Activated CD4-positive, alpha-beta memory T cell treated with anti-CD3 and anti-CD28 coated beads for 36 hours (primary cell): ENCODE measurements around the gene NCBP2L. TPM values are rescaled to one million over a fixed set of nuclear protein-coding genes. Genes with fewer than 3 reads are reported as not detected.

Experiments
- CTCF ChIA-PET: fragments of 350-600 bp; sonication (Branson Sonifier 250); formaldehyde crosslinking; loops from one replicate; lab custom pipeline; 2021; ENCODE audit warnings: antibody characterized with exemption, inconsistent platforms; lab: Charles Lee
- POLR2A ChIA-PET: fragments of 350-600 bp; sonication (Branson Sonifier 250); formaldehyde crosslinking; loops from one replicate; lab custom pipeline; 2021; ENCODE audit warnings: antibody characterized with exemption; lab: Charles Lee
- DNase-seq: peaks from one replicate; pipeline ENCODE4 v3.0.0-alpha.2; 2020
- H3K27ac Mint-ChIP-seq: one replicate; pipeline ENCODE4 v1.8.0; 2021; ENCODE audit warnings: mixed read lengths
- H3K27me3 Mint-ChIP-seq: one replicate; pipeline ENCODE4 v1.8.0; 2021; ENCODE audit warnings: mixed read lengths
- H3K36me3 Mint-ChIP-seq: one replicate; pipeline ENCODE4 v1.8.0; 2021; ENCODE audit warnings: mixed read lengths
- H3K4me1 Mint-ChIP-seq: one replicate; pipeline ENCODE4 v1.8.0; 2021; ENCODE audit warnings: low read depth, mixed read lengths
- H3K4me3 Mint-ChIP-seq: one replicate; pipeline ENCODE4 v1.8.0; 2021; ENCODE audit warnings: mild to moderate bottlenecking, mixed read lengths
- H3K9me3 Mint-ChIP-seq: one replicate; pipeline ENCODE4 v1.8.0; 2021; ENCODE audit warnings: mixed read lengths
- intact Hi-C: fragments of 100-400 bp; cut with micrococcal nuclease; formaldehyde crosslinking; loops from one replicate; pipeline ENCODE4 v1.15.1; 2023
- total RNA-seq, 2 experiments: library from RNA; stranded (reverse); gene quantifications; one replicate each; pipeline ENCODE4 v1.2.3, GENCODE V29; 2021

NCBP2L gene
- total RNA-seq, 2 experiments from 2014 or later, result not detected

GRCh38 chrX:107825698-107826237, 48.2 kb downstream of the NCBP2L start, which contains the start of gene MID2:
MID2 (plus strand) TSS chrX:107825866; CDS start chrX:107826427, 561 bp downstream.
- H3K36me3 Mint-ChIP-seq, result no peaks in the 10 kb centered on the region
- POLR2A ChIA-PET, result interaction anchor here (1.2 to 2.2 kb wide), 3 partner anchors 153 to 266 kb away, joined by 7 to 9 read pairs (median 9); partner anchors contain the start of genes ATG4A, PRPS1 and PSMD10
- DNase-seq, result peak; percentile 70
- H3K4me1 Mint-ChIP-seq, result peaks cover 43% of the 10 kb centered on the region
- H3K27me3 Mint-ChIP-seq, result no peaks in the 10 kb centered on the region
- H3K27ac Mint-ChIP-seq, result peak within 1 kb of the TSS; percentile 69
- intact Hi-C loops, result loop anchor here (1.0 to 5.0 kb wide), 5 partner anchors 48 to 197 kb away; partner anchors contain the start of genes NCBP2L, PRPS1 and TSC22D3
- H3K9me3 Mint-ChIP-seq, result no peaks in the 10 kb centered on the region
- CTCF ChIA-PET, result interaction anchor here (1.0 kb wide), 1 partner anchor 152 kb away, joined by 3 read pairs; no protein-coding TSS in a partner anchor
- H3K4me3 Mint-ChIP-seq, result peak within 1 kb of the TSS; percentile 75

GRCh38 chrX:107826238-107827029, 48.9 kb downstream of the NCBP2L start:
- peak; percentile 38 for DNase-seq
- H3K4me3 Mint-ChIP-seq, result peak overlapping the region; percentile 74
- no peaks in the 10 kb centered on the region for H3K36me3 Mint-ChIP-seq
- intact Hi-C loops, result loop anchor here (1.0 to 5.0 kb wide), 6 partner anchors 19 to 198 kb away; partner anchors contain the start of genes NCBP2L, PRPS1 and TSC22D3
- ChIA-PET POLR2A (interaction anchor here (1.2 to 2.2 kb wide), 3 partner anchors 153 to 265 kb away, joined by 7 to 9 read pairs (median 9); partner anchors contain the start of genes ATG4A, PRPS1 and PSMD10), CTCF (interaction anchor here (1.0 kb wide), 1 partner anchor 153 kb away, joined by 3 read pairs; no protein-coding TSS in a partner anchor)
- H3K27me3 Mint-ChIP-seq, result no peaks in the 10 kb centered on the region
- H3K4me1 Mint-ChIP-seq, result peaks cover 43% of the 10 kb centered on the region
- no peaks in the 10 kb centered on the region for H3K9me3 Mint-ChIP-seq
- peak overlapping the region; percentile 71 for H3K27ac Mint-ChIP-seq

- H3K4me3 Mint-ChIP-seq, result peak overlapping the region; percentile 74
- ChIA-PET CTCF (interaction anchor here (1.5 kb wide), 1 partner anchor 168 kb away, joined by 3 read pairs; no protein-coding TSS in a partner anchor), POLR2A (interaction anchor here (1.2 to 2.2 kb wide), 2 partner anchors 154 to 264 kb away, joined by 7 to 9 read pairs; partner anchors contain the start of genes ATG4A and PSMD10)
- H3K27me3 Mint-ChIP-seq, result no peaks in the 10 kb centered on the region
- H3K36me3 Mint-ChIP-seq, result no peaks in the 10 kb centered on the region
- H3K9me3 Mint-ChIP-seq, result no peaks in the 10 kb centered on the region
- intact Hi-C loops, result loop anchor here (1.0 to 5.0 kb wide), 5 partner anchors 18 to 195 kb away; partner anchors contain the start of genes NCBP2L and TSC22D3
- peaks cover 43% of the 10 kb centered on the region for H3K4me1 Mint-ChIP-seq
- peak overlapping the region; percentile 71 for H3K27ac Mint-ChIP-seq
- no peak for DNase-seq
Observed at GRCh38 chrX:107827030-107827831, 49.7 kb downstream of the NCBP2L start.

- no peaks in the 10 kb centered on the region for H3K27me3 Mint-ChIP-seq
- peak; percentile 38 for DNase-seq
- peak overlapping the region; percentile 58 for H3K27ac Mint-ChIP-seq
- peak overlapping the region; percentile 74 for H3K4me3 Mint-ChIP-seq
- H3K4me1 Mint-ChIP-seq, result peaks cover 43% of the 10 kb centered on the region
- POLR2A ChIA-PET, result no interaction called here
- intact Hi-C loops, result loop anchor here (1.0 to 5.0 kb wide), 5 partner anchors 17 to 194 kb away; partner anchors contain the start of genes NCBP2L and TSC22D3
- H3K9me3 Mint-ChIP-seq, result no peaks in the 10 kb centered on the region
- CTCF ChIA-PET, result interaction anchor here (1.5 kb wide), 1 partner anchor 168 kb away, joined by 3 read pairs; no protein-coding TSS in a partner anchor
- no peaks in the 10 kb centered on the region for H3K36me3 Mint-ChIP-seq
Observed at GRCh38 chrX:107827852-107828251, 50.3 kb downstream of the NCBP2L start.

- peaks cover 1% of the 10 kb centered on the region for H3K36me3 Mint-ChIP-seq
- DNase-seq, result no peak
- H3K4me1 Mint-ChIP-seq, result peaks cover 32% of the 10 kb centered on the region
- POLR2A ChIA-PET, result no interaction called here
- no peaks in the 10 kb centered on the region for H3K9me3 Mint-ChIP-seq
- H3K4me3 Mint-ChIP-seq, result no peak overlapping the region
- intact Hi-C loops, result loop anchor here (5.0 kb wide), 3 partner anchors 53 to 192 kb away; partner anchors contain the start of genes NCBP2L and TSC22D3
- CTCF ChIA-PET, result no interaction called here
- H3K27ac Mint-ChIP-seq, result no peak overlapping the region
- H3K27me3 Mint-ChIP-seq, result no peaks in the 10 kb centered on the region
Observed at GRCh38 chrX:107829878-107830277, 52.3 kb downstream of the NCBP2L start.

- ChIA-PET POLR2A (interaction anchor here (0.6 kb wide), 1 partner anchor 139 kb away, joined by 3 read pairs; no protein-coding TSS in a partner anchor), CTCF (no interaction called here)
- DNase-seq, result no peak
- peaks cover 1% of the 10 kb centered on the region for H3K36me3 Mint-ChIP-seq
- H3K27ac Mint-ChIP-seq, result no peak overlapping the region
- H3K4me3 Mint-ChIP-seq, result no peak overlapping the region
- peaks cover 24% of the 10 kb centered on the region for H3K4me1 Mint-ChIP-seq
- H3K9me3 Mint-ChIP-seq, result no peaks in the 10 kb centered on the region
- intact Hi-C loops, result no loop called here
- H3K27me3 Mint-ChIP-seq, result no peaks in the 10 kb centered on the region
Observed at GRCh38 chrX:107831071-107831730, 53.7 kb downstream of the NCBP2L start.

GRCh38 chrX:107834275-107835201, 57.0 kb downstream of the NCBP2L start:
- Mint-ChIP-seq H3K27me3 (no peaks in the 10 kb centered on the region), H3K27ac (no peak overlapping the region), H3K9me3 (no peaks in the 10 kb centered on the region), H3K36me3 (peaks cover 1% of the 10 kb centered on the region), H3K4me1 (peaks cover 16% of the 10 kb centered on the region), H3K4me3 (no peak overlapping the region)
- intact Hi-C loops, result no loop called here
- ChIA-PET POLR2A (no interaction called here), CTCF (no interaction called here)
- DNase-seq, result no peak

- POLR2A ChIA-PET, result no interaction called here
- H3K27ac Mint-ChIP-seq, result no peak overlapping the region
- no peaks in the 10 kb centered on the region for H3K27me3 Mint-ChIP-seq
Observed at GRCh38 chrX:107836958-107837357, 59.4 kb downstream of the NCBP2L start.

GRCh38 chrX:107840971-107841370, 63.4 kb downstream of the NCBP2L start:
- ChIA-PET CTCF (no interaction called here), POLR2A (no interaction called here)
- intact Hi-C loops, result no loop called here
- Mint-ChIP-seq H3K4me1 (peaks cover 15% of the 10 kb centered on the region), H3K27me3 (no peaks in the 10 kb centered on the region), H3K27ac (no peak overlapping the region), H3K36me3 (peaks cover 9% of the 10 kb centered on the region), H3K9me3 (no peaks in the 10 kb centered on the region), H3K4me3 (no peak overlapping the region)
- DNase-seq, result no peak

More at GRCh38 chrX:107836958-107837357, 59.4 kb downstream of the NCBP2L start:
- intact Hi-C loops, result no loop called here
- H3K36me3 Mint-ChIP-seq, result peaks cover 11% of the 10 kb centered on the region
- DNase-seq, result no peak
- CTCF ChIA-PET, result no interaction called here
- H3K9me3 Mint-ChIP-seq, result no peaks in the 10 kb centered on the region
- H3K4me1 Mint-ChIP-seq, result peaks cover 13% of the 10 kb centered on the region
- H3K4me3 Mint-ChIP-seq, result no peak overlapping the region

- no peak for DNase-seq
- H3K36me3 Mint-ChIP-seq, result peaks cover 9% of the 10 kb centered on the region
- intact Hi-C loops, result no loop called here
- H3K4me3 Mint-ChIP-seq, result no peak overlapping the region
- peaks cover 13% of the 10 kb centered on the region for H3K4me1 Mint-ChIP-seq
- H3K9me3 Mint-ChIP-seq, result no peaks in the 10 kb centered on the region
- H3K27ac Mint-ChIP-seq, result no peak overlapping the region
- POLR2A ChIA-PET, result no interaction called here
- CTCF ChIA-PET, result interaction anchor here (1.1 kb wide), 1 partner anchor 231 kb away, joined by 4 read pairs; no protein-coding TSS in a partner anchor
- no peaks in the 10 kb centered on the region for H3K27me3 Mint-ChIP-seq
Observed at GRCh38 chrX:107842715-107843400, 65.3 kb downstream of the NCBP2L start.
